ENCODE results near the gene EEFSEC. TPM values are rescaled to one million over a fixed set of nuclear protein-coding genes. Genes with fewer than 3 reads are reported as not detected.

The EEFSEC gene
- total and polyA plus RNA-seq, 2 of the 8 experiments (the other 6 are each of a cell fraction or from before 2014, with no cell fraction given), result 13.1 to 19.8 TPM

DNA sequence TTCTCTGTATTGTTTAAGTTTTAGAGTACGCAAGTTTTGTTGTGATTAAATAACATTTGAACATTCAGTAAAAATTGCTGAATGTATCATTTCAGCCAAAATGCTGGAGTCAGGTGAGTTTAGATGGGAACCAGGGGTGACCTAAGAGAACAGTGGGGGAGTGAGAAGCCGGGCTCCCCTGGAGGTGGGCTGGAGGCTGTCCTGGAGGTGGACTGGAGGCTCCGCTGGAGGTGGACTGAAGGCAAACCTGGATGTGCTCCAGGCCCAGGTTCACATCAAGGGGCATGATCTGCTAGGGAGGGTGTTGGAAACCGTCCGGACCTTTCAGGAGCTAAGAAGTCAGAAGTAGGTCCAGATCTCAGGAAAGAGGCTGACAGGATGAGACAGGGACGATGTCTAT is 289.7 kb downstream of the EEFSEC start:
- Histone ChIP-seq H4K20me1 (replicated peaks in 1 of 2; ENCODE audit: control insufficient read depth in 1 of 2, insufficient read depth in 2 of 2, low read length in 2 of 2) (peaks cover 0 to 7% of the 10 kb centered on the region in 2 experiments), H3K23ac (ENCODE audit: insufficient read length) (no peak overlapping the region), H3K14ac (ENCODE audit: insufficient read length) (no peak overlapping the region), H4K8ac (ENCODE audit: extremely low read depth, insufficient read depth, low read length) (no peak overlapping the region), H3K56ac (replicated peaks; ENCODE audit: insufficient read length, low read depth, low read length) (no peak overlapping the region), H2AFZ (ENCODE audit: low read length) (no peak overlapping the region), H3K4me1 (replicated peaks in 1 of 4; ENCODE audit: control insufficient read depth in 3 of 4, insufficient read depth in 4 of 4, low read length in 3 of 4) (no peaks in the 10 kb centered on the region; a peak in 1 of 7 replicates), H3K79me1 (ENCODE audit: low read depth, low read length) (no peaks in the 10 kb centered on the region; the same call in 1 of the 2 replicates), H3K4ac (replicated peaks; ENCODE audit: insufficient read length, low read depth, low read length) (no peak overlapping the region), H3K9ac (replicated peaks in 1 of 4; ENCODE audit: extremely low read depth in 1 of 4, low read depth in 3 of 4, low read length in 3 of 4) (no peak overlapping the region), H3K27me3 (replicated peaks in 1 of 4; ENCODE audit: control insufficient read depth in 3 of 4, extremely low read depth in 1 of 4, insufficient read depth in 3 of 4, low read length in 3 of 4) (peaks cover 0 to 6% (median 2%) of the 10 kb centered on the region in 4 experiments; a peak in 5 of 7 replicates), H3K23me2 (ENCODE audit: low read depth, low read length) (peaks cover 11% of the 10 kb centered on the region; the same call in 1 of the 2 replicates), H2BK12ac (ENCODE audit: low read depth, low read length) (no peak overlapping the region), H3K4me3 (ENCODE audit: extremely low read depth in 1 of 4, insufficient read depth in 2 of 4, low read depth in 3 of 4, low read length in 4 of 4) (no peak overlapping the region), H3K36me3 (ENCODE audit: control insufficient read depth in 2 of 4, insufficient read depth in 4 of 4, low read length in 3 of 4) (no peaks in the 10 kb centered on the region), H4K91ac (replicated peaks; ENCODE audit: insufficient read length, low read length) (no peak overlapping the region), H2AK5ac (ENCODE audit: low read depth, low read length) (no peak overlapping the region), H4K5ac (ENCODE audit: insufficient read length, low read depth, low read length) (no peak overlapping the region), H3K79me2 (ENCODE audit: control insufficient read depth in 1 of 2, insufficient read depth in 2 of 2, low read length in 2 of 2) (no peaks in the 10 kb centered on the region), H2BK120ac (replicated peaks; ENCODE audit: low read depth, low read length) (no peak overlapping the region), H3K4me2 (ENCODE audit: insufficient read depth in 1 of 2, low read depth in 2 of 2, low read length in 2 of 2) (no peak overlapping the region), H3K9me3 (ENCODE audit: insufficient read depth in 2 of 2, low read depth in 1 of 2, low read length in 1 of 2) (no peaks in the 10 kb centered on the region), H2BK15ac (ENCODE audit: low read length) (no peak overlapping the region), H2BK20ac (ENCODE audit: low read length) (no peak overlapping the region), H3K27ac (ENCODE audit: low read depth, low read length) (no peak overlapping the region), H3K18ac (ENCODE audit: extremely low read depth, low read length) (no peak overlapping the region), H2BK5ac (ENCODE audit: low read depth, low read length) (no peak overlapping the region)
- CTCF ChIA-PET (ENCODE audit: partially characterized antibody), result interaction anchor here (0.6 to 12.6 kb wide), 6 partner anchors 9 to 657 kb away, joined by 3 to 144 read pairs (median 8); partner anchors contain the start of gene DNAJB8
- TF ChIP-seq E2F6 (IDR thresholded peaks at IDR 0.05) (no peak), SIRT6 (IDR thresholded peaks at IDR 0.05; ENCODE audit: low read length) (no peak), RAD21 (IDR thresholded peaks at IDR 0.05 in 1 of 2, conservative IDR thresholded peaks at IDR 0.05 in 1 of 2; ENCODE audit: low read depth in 2 of 2, low read length in 2 of 2) (no peak), GABPA (IDR thresholded peaks at IDR 0.05; ENCODE audit: borderline replicate concordance, insufficient read depth, low read length) (no peak)
- FAIRE-seq (no peak), DNase-seq (ENCODE audit: low read depth in 1 of 2, low spot score in 2 of 2) (no peak)
- 91% methylated on average over 6 of the region's 6 CpGs; no CpG with 5 or more reads in 1 of the 2 experiments for WGBS, 2 experiments (ENCODE audit: extremely low coverage in 1 of 2, insufficient coverage in 1 of 2, insufficient read length in 1 of 2, insufficient replicate concordance in 2 of 2, low coverage in 1 of 2, low lambda C conversion rate in 2 of 2, missing lambda C conversion rate in 1 of 2)
- POLR2A ChIA-PET (ENCODE audit: partially characterized antibody), result interaction anchor here (1.4 kb wide), 1 partner anchor 29 kb away, joined by 3 read pairs; no protein-coding TSS in a partner anchor
